ENCODE measurements around the gene CFP.

- no peak for TF ChIP-seq ZNF274 (IDR thresholded peaks at IDR 0.05; ENCODE audit: low read depth, low read length)
- TF ChIP-seq YY1 (IDR thresholded peaks at IDR 0.05; ENCODE audit: insufficient read depth, insufficient read length): no peak
- TF ChIP-seq SUZ12 (IDR thresholded peaks at IDR 0.05; ENCODE audit: extremely low read depth, insufficient read depth, insufficient read length): no peak
Measured at GRCh38 chrX:47611926-47612325, 17.8 kb downstream of the CFP start.

All from NT2/D1 (cell line).